Gastrocnemius medialis (tissue), 4 donors: ENCODE results near the gene PTDSS2. TPM values are rescaled to one million over a fixed set of nuclear protein-coding genes. Genes with fewer than 3 reads are reported as not detected.

Source experiments
- ATAC-seq, 2 donors: fragments of 150-250 bp; one replicate each; pipeline ENCODE4 v1.9.1; 2016
- DNase-seq, 2 donors: peaks; one replicate each; pipeline ENCODE4 v3.0.0-alpha.2; 2019
- H3K27ac ChIP-seq, 4 donors: fragments of 200-600 bp; sonication (generic); 1 replicate in 1 of 4; 2 replicates in 3 of 4; pipeline ENCODE4 v1.5.1; 2016 to 2018; ENCODE audit warnings: mild to moderate bottlenecking in 2 of 4, moderate library complexity in 1 of 4
- H3K27me3 ChIP-seq, 3 donors: fragments of 200-600 bp; sonication (generic) in 2 of 3; 1 replicate in 1 of 3; 2 replicates in 2 of 3; pipeline versions ENCODE4 v1.5.1 to v1.6.0; 2016 to 2019; ENCODE audit warnings: mild to moderate bottlenecking in 1 of 3, moderate library complexity in 1 of 3
- H3K36me3 ChIP-seq, 2 donors: fragments of 200-600 bp; sonication (generic) in 1 of 2; one replicate each; pipeline ENCODE4 v1.5.1; 2017 to 2018
- H3K4me1 ChIP-seq, 2 donors: fragments of 200-600 bp; sonication (generic) in 1 of 2; one replicate each; pipeline ENCODE4 v1.5.1; 2016 to 2017; ENCODE audit warnings: mild to moderate bottlenecking in 2 of 2
- H3K4me3 ChIP-seq, 4 donors: fragments of 200-600 bp; sonication (generic) in 3 of 4; 1 replicate in 1 of 4; 2 replicates in 3 of 4; pipeline ENCODE4 v1.5.1; 2016 to 2019; ENCODE audit warnings: mild to moderate bottlenecking in 2 of 4
- H3K9me3 ChIP-seq, 3 donors: fragments of 200-600 bp; sonication (generic) in 2 of 3; 1 replicate in 1 of 3; 2 replicates in 2 of 3; pipeline ENCODE4 v1.5.1; 2016 to 2019
- CTCF ChIP-seq, 5 experiments: fragments of 450-650 bp in 3 of 5; fragments of 200-600 bp in 2 of 5; sonication (generic) in 2 of 5; IDR thresholded peaks in 4 of 5; conservative IDR thresholded peaks in 1 of 5; 1 replicate in 4 of 5; 2 replicates in 1 of 5; pipeline ENCODE4 v1.5.1; 2016 to 2019; ENCODE audit warnings: antibody characterized with exemption in 5 of 5, mild to moderate bottlenecking in 3 of 5, moderate library complexity in 3 of 5
- POLR2A ChIP-seq, 2 donors: fragments of 450-650 bp; IDR thresholded peaks; one replicate each; pipeline ENCODE4 v1.6.1; 2017; ENCODE audit warnings: antibody characterized with exemption in 2 of 2, mild to moderate bottlenecking in 2 of 2, moderate library complexity in 2 of 2
- in situ Hi-C, 4 donors: fragments of 200-750 bp; cut with MboI; loops; one replicate each; pipeline versions ENCODE4 v1.15.0 to v1.8.0; 2017; ENCODE audit warnings: low sequenced_read_pairs in 4 of 4
- intact Hi-C: fragments of 100-400 bp; cut with DNase I; formaldehyde crosslinking; loops from one replicate; pipeline ENCODE4 v1.15.1; 2023; ENCODE audit warnings: low total_unique reads
- total RNA-seq, 4 donors: library from RNA; depleted of rRNA; stranded (reverse); fragments of >200 nt; gene quantifications; one replicate each; pipeline versions ENCODE4 v1.1.0 to v1.2.3, GENCODE V29; 2016

The PTDSS2 gene
- total RNA-seq, 4 donors from 2014 or later: 21.7 to 31.5 (median 23.7) TPM

GRCh38 chr11:528166-528814 lies 78.2 kb downstream of the PTDSS2 start:
- no peak overlapping the region for H3K27ac ChIP-seq

GRCh38 chr11:528815-529727 lies 79.0 kb downstream of the PTDSS2 start:
- no peak overlapping the region for H3K27ac ChIP-seq
- in situ Hi-C loops: no loop called here

More at GRCh38 chr11:528166-528814, 78.2 kb downstream of the PTDSS2 start:
- H3K4me3 ChIP-seq: no peak overlapping the region
- intact Hi-C loops: no loop called here
- no peak for TF ChIP-seq CTCF (IDR thresholded peaks at IDR 0.05 in 4 of 5, conservative IDR thresholded peaks at IDR 0.05 in 1 of 5)
- TF ChIP-seq POLR2A (IDR thresholded peaks at IDR 0.05): no peak
- H3K9me3 ChIP-seq: no peaks in the 10 kb centered on the region
- in situ Hi-C loops: no loop called here
- H3K36me3 ChIP-seq: peaks cover 0 to 14% of the 10 kb centered on the region in 2 donors
- H3K4me1 ChIP-seq: peaks cover 7 to 12% of the 10 kb centered on the region in 2 donors
- DNase-seq: no peak
- H3K27me3 ChIP-seq: no peaks in the 10 kb centered on the region
- ATAC-seq: peak; percentile 18 to 41

DNA sequence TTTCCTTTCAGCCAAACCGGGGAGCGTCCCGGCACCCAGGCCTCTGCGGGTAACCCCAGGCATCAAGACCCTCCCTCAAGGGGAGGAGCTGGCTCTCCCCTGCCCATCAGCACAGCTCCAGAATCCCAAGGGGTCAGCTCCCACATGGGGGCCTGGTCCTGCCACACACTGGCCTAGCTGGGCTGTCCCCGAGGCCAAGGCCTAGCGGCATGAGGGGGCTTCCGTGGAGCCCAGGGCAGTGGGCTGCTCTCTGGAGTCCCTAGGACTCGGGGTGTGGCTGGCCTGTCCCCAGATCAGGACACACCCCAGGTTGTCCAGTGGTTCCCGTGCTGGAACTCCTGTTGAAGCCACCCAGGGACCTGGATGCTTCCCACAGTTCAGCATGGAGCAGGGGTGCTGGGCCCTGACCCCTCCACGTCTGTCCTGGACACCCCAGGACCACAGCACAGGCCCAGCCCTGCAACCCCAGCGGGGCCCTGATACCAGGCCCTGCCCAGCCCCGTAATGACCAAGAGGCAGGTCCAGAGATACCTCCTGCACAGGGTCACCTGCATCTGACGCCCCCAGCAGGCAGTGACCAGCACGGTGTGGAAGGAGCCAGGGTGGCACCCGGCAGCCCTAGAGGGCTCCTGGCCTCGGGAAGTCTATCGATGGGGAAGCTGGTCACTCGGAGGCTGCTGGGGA lies 79.8 kb downstream of the PTDSS2 start:
- H3K27me3 ChIP-seq: no peaks in the 10 kb centered on the region
- in situ Hi-C loops (no loop called here), intact Hi-C loops (no loop called here)
- H3K27ac ChIP-seq: no peak overlapping the region
- no peak overlapping the region for H3K4me3 ChIP-seq
- ATAC-seq: no peak
- H3K4me1 ChIP-seq: peaks cover 18 to 25% of the 10 kb centered on the region in 2 donors
- no peak for DNase-seq
- no peak for TF ChIP-seq CTCF (IDR thresholded peaks at IDR 0.05 in 4 of 5, conservative IDR thresholded peaks at IDR 0.05 in 1 of 5)
- no peak for TF ChIP-seq POLR2A (IDR thresholded peaks at IDR 0.05)
- H3K9me3 ChIP-seq: no peaks in the 10 kb centered on the region
- H3K36me3 ChIP-seq: peaks cover 0 to 21% of the 10 kb centered on the region in 2 donors

More at GRCh38 chr11:528815-529727, 79.0 kb downstream of the PTDSS2 start:
- H3K9me3 ChIP-seq: no peaks in the 10 kb centered on the region
- ATAC-seq (peak; percentile 35 to 69), DNase-seq (peak in 1 of 2 donors; percentile 44)
- TF ChIP-seq POLR2A (IDR thresholded peaks at IDR 0.05) (no peak), CTCF (IDR thresholded peaks at IDR 0.05 in 4 of 5, conservative IDR thresholded peaks at IDR 0.05 in 1 of 5) (no peak)
- peaks cover 13 to 18% of the 10 kb centered on the region in 2 donors for H3K4me1 ChIP-seq
- H3K27me3 ChIP-seq: no peaks in the 10 kb centered on the region
- intact Hi-C loops: no loop called here
- H3K4me3 ChIP-seq: no peak overlapping the region
- H3K36me3 ChIP-seq: peaks cover 0 to 21% of the 10 kb centered on the region in 2 donors

- peaks cover 0 to 21% of the 10 kb centered on the region in 2 donors for H3K36me3 ChIP-seq
- ATAC-seq (no peak), DNase-seq (no peak)
- intact Hi-C loops: no loop called here
- in situ Hi-C loops: no loop called here
- TF ChIP-seq CTCF (IDR thresholded peaks at IDR 0.05 in 4 of 5, conservative IDR thresholded peaks at IDR 0.05 in 1 of 5): no peak
- TF ChIP-seq POLR2A (IDR thresholded peaks at IDR 0.05): no peak
- no peaks in the 10 kb centered on the region for H3K9me3 ChIP-seq
- H3K27ac ChIP-seq: no peak overlapping the region
- H3K27me3 ChIP-seq: no peaks in the 10 kb centered on the region
- no peak overlapping the region for H3K4me3 ChIP-seq
- H3K4me1 ChIP-seq: peaks cover 18 to 25% of the 10 kb centered on the region in 2 donors
Measured at GRCh38 chr11:530960-531831, 81.1 kb downstream of the PTDSS2 start.
